EH (cell line): ENCODE results near the gene UBXN2A.
"Not testable (repeated sequence)": the region's sequence is repeated elsewhere in the genome, so short reads cannot be mapped to it uniquely, and the experiment has no call there.

Experiments
- DNase-seq: peaks from one replicate; pipeline ENCODE4 v3.0.0-alpha.2; 2015; ENCODE audit warnings: low read depth

UBXN2A gene

GRCh38 chr2:23940718-23941620, 706 bp downstream of the UBXN2A start:
- DNase-seq = peak; percentile 58

GRCh38 chr2:23941644-23942043, 1.4 kb downstream of the UBXN2A start:
- no peak for DNase-seq

- no peak for DNase-seq
These were observed 3.4 kb downstream of the UBXN2A start for GRCh38 chr2:23943666-23944065.

GRCh38 chr2:23944527-23944926, 4.3 kb downstream of the UBXN2A start:
- no peak for DNase-seq

GRCh38 chr2:23944976-23945375, 4.7 kb downstream of the UBXN2A start:
- peak; percentile 55 for DNase-seq

GRCh38 chr2:23947350-23947749, 7.1 kb downstream of the UBXN2A start:
- DNase-seq = no peak

GRCh38 chr2:23952558-23952957, 12.3 kb downstream of the UBXN2A start:
- DNase-seq = not testable (repeated sequence)

GRCh38 chr2:23953625-23954024, 13.4 kb downstream of the UBXN2A start:
- peak; percentile 10 for DNase-seq

GRCh38 chr2:23954325-23955014, 14.2 kb downstream of the UBXN2A start:
- DNase-seq = no peak

- no peak for DNase-seq
These were observed 27.6 kb downstream of the UBXN2A start for GRCh38 chr2:23967846-23968245.

GRCh38 chr2:23976883-23977282, 36.6 kb downstream of the UBXN2A start:
- no peak for DNase-seq

GRCh38 chr2:23988371-23988770, 48.1 kb downstream of the UBXN2A start:
- peak; percentile 38 for DNase-seq

- DNase-seq = no peak
These were observed 52.7 kb downstream of the UBXN2A start for GRCh38 chr2:23992931-23993330.

- peak; percentile 19 for DNase-seq
These were observed 53.5 kb downstream of the UBXN2A start for GRCh38 chr2:23993736-23994269.

- DNase-seq = no peak
These were observed 54.3 kb downstream of the UBXN2A start for GRCh38 chr2:23994567-23994966.

- no peak for DNase-seq
These were observed 67.4 kb downstream of the UBXN2A start for GRCh38 chr2:24007693-24008092.

GRCh38 chr2:24008672-24009366, 68.6 kb downstream of the UBXN2A start:
- no peak for DNase-seq

GRCh38 chr2:24009367-24009679, 69.1 kb downstream of the UBXN2A start:
- no peak for DNase-seq

GRCh38 chr2:24009680-24010476, 69.6 kb downstream of the UBXN2A start, which contains the start of gene MFSD2B:
Gene MFSD2B, plus strand, starts transcription at chr2:24010085. Its CDS starts 12 bp downstream, at chr2:24010097.
- DNase-seq = peak; percentile 19

- no peak for DNase-seq
These were observed 70.4 kb downstream of the UBXN2A start for GRCh38 chr2:24010477-24011249.
